ENCODE results near the gene XIRP2. TPM values are rescaled to one million over a fixed set of nuclear protein-coding genes. Genes with fewer than 3 reads are reported as not detected.

The XIRP2 gene
- total RNA-seq, 1 donor from 2014 or later, result not detected

DNA sequence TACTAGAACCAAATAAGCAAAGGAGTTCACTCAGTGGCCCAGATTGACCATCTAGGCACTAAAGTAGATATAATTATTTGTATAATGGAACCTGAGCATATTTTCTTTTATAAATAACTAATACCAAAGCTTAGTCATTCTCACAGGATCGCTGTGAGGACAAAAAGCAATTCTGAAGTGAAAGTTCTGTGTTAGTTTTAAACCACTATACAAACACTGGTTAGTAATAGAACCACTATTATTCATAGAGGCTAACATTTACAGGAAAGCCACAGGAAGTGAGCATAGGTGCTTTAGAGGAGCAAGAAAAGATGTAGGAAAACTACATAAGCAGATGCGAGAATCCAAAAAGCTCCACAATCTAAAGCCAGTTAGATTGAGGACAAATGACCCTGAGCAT, 364.7 kb downstream of the XIRP2 start:
- Mint-ChIP-seq H3K27ac (no peak overlapping the region), H3K4me1 (peaks cover 6% of the 10 kb centered on the region), H3K4me3 (no peak overlapping the region), H3K9me3 (no peaks in the 10 kb centered on the region), H3K27me3 (ENCODE audit: insufficient read depth, low read depth) (no peaks in the 10 kb centered on the region), H3K36me3 (no peaks in the 10 kb centered on the region)
- no peaks in the 10 kb centered on the region for H3K27me3 ChIP-seq
- H3K27ac ChIP-seq, result no peak overlapping the region
- H3K9me3 ChIP-seq (ENCODE audit: low read depth), result no peaks in the 10 kb centered on the region
- no peak for TF ChIP-seq EZH2phosphoT487 (IDR thresholded peaks at IDR 0.05)
- TF ChIP-seq, protein P1, sequence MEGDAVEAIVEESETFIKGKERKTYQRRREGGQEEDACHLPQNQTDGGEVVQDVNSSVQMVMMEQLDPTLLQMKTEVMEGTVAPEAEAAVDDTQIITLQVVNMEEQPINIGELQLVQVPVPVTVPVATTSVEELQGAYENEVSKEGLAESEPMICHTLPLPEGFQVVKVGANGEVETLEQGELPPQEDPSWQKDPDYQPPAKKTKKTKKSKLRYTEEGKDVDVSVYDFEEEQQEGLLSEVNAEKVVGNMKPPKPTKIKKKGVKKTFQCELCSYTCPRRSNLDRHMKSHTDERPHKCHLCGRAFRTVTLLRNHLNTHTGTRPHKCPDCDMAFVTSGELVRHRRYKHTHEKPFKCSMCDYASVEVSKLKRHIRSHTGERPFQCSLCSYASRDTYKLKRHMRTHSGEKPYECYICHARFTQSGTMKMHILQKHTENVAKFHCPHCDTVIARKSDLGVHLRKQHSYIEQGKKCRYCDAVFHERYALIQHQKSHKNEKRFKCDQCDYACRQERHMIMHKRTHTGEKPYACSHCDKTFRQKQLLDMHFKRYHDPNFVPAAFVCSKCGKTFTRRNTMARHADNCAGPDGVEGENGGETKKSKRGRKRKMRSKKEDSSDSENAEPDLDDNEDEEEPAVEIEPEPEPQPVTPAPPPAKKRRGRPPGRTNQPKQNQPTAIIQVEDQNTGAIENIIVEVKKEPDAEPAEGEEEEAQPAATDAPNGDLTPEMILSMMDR (IDR thresholded peaks at IDR 0.05), result no peak
- no peak for TF ChIP-seq EZH2 (IDR thresholded peaks at IDR 0.05)
- H3K79me2 ChIP-seq (ENCODE audit: low read depth), result no peaks in the 10 kb centered on the region
- no peak overlapping the region for H3K9ac ChIP-seq
- no peak overlapping the region for H3K4me2 ChIP-seq
- no peaks in the 10 kb centered on the region for H4K20me1 ChIP-seq (ENCODE audit: low read depth)
- DNase-seq (ENCODE audit: low spot score), result no peak
- no peaks in the 10 kb centered on the region for H3K4me1 ChIP-seq
- H3K36me3 ChIP-seq, result no peaks in the 10 kb centered on the region
- H3K4me3 ChIP-seq, result no peak overlapping the region
- no peaks in the 10 kb centered on the region for H3F3A ChIP-seq (ENCODE audit: low read depth)
- no peak overlapping the region for H2AFZ ChIP-seq (replicated peaks)

DNA sequence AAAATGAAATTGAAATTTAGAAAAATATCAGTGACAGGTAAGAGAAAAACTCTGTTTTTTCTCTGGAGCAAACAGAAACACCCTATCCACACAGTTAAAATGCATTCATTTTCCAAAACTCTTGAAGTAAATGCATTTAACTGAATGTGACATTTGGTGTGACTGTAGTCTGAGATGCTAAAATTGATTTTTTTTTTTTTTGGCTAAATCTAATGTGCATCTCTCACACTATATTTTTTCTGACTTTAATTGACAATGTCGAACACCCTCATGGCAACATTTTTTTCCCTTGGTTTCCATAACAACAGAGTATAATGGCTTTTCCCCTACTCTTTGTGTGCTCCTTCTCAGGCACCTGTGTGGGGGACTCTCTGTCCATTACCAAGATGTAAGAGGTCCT, 366.4 kb downstream of the XIRP2 start:
- Mint-ChIP-seq H3K36me3 (no peaks in the 10 kb centered on the region), H3K4me3 (no peak overlapping the region), H3K27me3 (ENCODE audit: insufficient read depth, low read depth) (no peaks in the 10 kb centered on the region), H3K4me1 (peaks cover 11% of the 10 kb centered on the region), H3K9me3 (no peaks in the 10 kb centered on the region), H3K27ac (no peak overlapping the region)
- Histone ChIP-seq H3K4me2 (no peak overlapping the region), H2AFZ (replicated peaks) (no peak overlapping the region), H3K4me3 (no peak overlapping the region), H3K79me2 (ENCODE audit: low read depth) (no peaks in the 10 kb centered on the region), H3K36me3 (no peaks in the 10 kb centered on the region), H3K9ac (no peak overlapping the region), H3F3A (ENCODE audit: low read depth) (no peaks in the 10 kb centered on the region), H3K4me1 (no peaks in the 10 kb centered on the region), H3K27ac (no peak overlapping the region), H3K27me3 (no peaks in the 10 kb centered on the region), H4K20me1 (ENCODE audit: low read depth) (no peaks in the 10 kb centered on the region), H3K9me3 (ENCODE audit: low read depth) (no peaks in the 10 kb centered on the region)
- no peak for DNase-seq (ENCODE audit: low spot score)
- TF ChIP-seq EZH2 (IDR thresholded peaks at IDR 0.05) (no peak), EZH2phosphoT487 (IDR thresholded peaks at IDR 0.05) (no peak)
- TF ChIP-seq, protein P1 (IDR thresholded peaks at IDR 0.05), result no peak

DNA sequence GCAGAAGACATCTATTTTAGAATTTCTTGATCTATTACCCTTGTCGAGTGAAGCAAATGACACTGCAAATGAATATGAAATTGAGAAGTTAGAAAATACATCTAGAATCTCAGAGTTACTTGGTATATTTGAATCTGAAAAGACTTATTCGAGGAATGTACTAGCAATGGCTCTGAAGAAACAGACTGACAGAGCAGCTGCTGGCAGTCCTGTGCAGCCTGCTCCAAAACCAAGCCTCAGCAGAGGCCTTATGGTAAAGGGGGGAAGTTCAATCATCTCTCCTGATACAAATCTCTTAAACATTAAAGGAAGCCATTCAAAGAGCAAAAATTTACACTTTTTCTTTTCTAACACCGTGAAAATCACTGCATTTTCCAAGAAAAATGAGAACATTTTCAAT, 370.4 kb downstream of the XIRP2 start:
- no peak for DNase-seq (ENCODE audit: low spot score)
- H3K9me3 ChIP-seq (ENCODE audit: low read depth), result no peaks in the 10 kb centered on the region
- no peak overlapping the region for H3K27ac ChIP-seq
- TF ChIP-seq EZH2 (IDR thresholded peaks at IDR 0.05), result no peak
- TF ChIP-seq, protein P1 (IDR thresholded peaks at IDR 0.05), result no peak
- no peak for TF ChIP-seq EZH2phosphoT487 (IDR thresholded peaks at IDR 0.05)
- H3K4me1 ChIP-seq, result no peaks in the 10 kb centered on the region
- no peak overlapping the region for H2AFZ ChIP-seq (replicated peaks)
- Mint-ChIP-seq H3K27me3 (ENCODE audit: insufficient read depth, low read depth) (no peaks in the 10 kb centered on the region), H3K36me3 (no peaks in the 10 kb centered on the region), H3K9me3 (no peaks in the 10 kb centered on the region), H3K4me1 (peaks cover 11% of the 10 kb centered on the region), H3K27ac (no peak overlapping the region), H3K4me3 (no peak overlapping the region)
- H3K79me2 ChIP-seq (ENCODE audit: low read depth), result no peaks in the 10 kb centered on the region
- no peak overlapping the region for H3K4me2 ChIP-seq
- H3F3A ChIP-seq (ENCODE audit: low read depth), result no peaks in the 10 kb centered on the region
- H3K4me3 ChIP-seq, result no peak overlapping the region
- no peaks in the 10 kb centered on the region for H3K36me3 ChIP-seq
- H4K20me1 ChIP-seq (ENCODE audit: low read depth), result no peaks in the 10 kb centered on the region
- H3K9ac ChIP-seq, result no peak overlapping the region
- H3K27me3 ChIP-seq, result no peaks in the 10 kb centered on the region

Data from neural progenitor cell (in vitro differentiated cells).